ENCODE data around the gene CHP1.

CHP1 gene

GRCh38 chr15:41323611-41324010 lies 92.5 kb downstream of the CHP1 start:
- TF ChIP-seq, protein P1, sequence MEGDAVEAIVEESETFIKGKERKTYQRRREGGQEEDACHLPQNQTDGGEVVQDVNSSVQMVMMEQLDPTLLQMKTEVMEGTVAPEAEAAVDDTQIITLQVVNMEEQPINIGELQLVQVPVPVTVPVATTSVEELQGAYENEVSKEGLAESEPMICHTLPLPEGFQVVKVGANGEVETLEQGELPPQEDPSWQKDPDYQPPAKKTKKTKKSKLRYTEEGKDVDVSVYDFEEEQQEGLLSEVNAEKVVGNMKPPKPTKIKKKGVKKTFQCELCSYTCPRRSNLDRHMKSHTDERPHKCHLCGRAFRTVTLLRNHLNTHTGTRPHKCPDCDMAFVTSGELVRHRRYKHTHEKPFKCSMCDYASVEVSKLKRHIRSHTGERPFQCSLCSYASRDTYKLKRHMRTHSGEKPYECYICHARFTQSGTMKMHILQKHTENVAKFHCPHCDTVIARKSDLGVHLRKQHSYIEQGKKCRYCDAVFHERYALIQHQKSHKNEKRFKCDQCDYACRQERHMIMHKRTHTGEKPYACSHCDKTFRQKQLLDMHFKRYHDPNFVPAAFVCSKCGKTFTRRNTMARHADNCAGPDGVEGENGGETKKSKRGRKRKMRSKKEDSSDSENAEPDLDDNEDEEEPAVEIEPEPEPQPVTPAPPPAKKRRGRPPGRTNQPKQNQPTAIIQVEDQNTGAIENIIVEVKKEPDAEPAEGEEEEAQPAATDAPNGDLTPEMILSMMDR (conservative IDR thresholded peaks at IDR 0.05; ENCODE audit: low read depth, low read length), result no peak
- no peak for DNase-seq (ENCODE audit: low read depth)
- no peak overlapping the region for H3K4me3 ChIP-seq (ENCODE audit: low read depth, low read length)

GRCh38 chr15:41331281-41331680 lies 100.2 kb downstream of the CHP1 start:
- TF ChIP-seq, protein P1 (conservative IDR thresholded peaks at IDR 0.05; ENCODE audit: low read depth, low read length), result no peak
- DNase-seq (ENCODE audit: low read depth), result no peak

More at GRCh38 chr15:41331281-41331680, 100.2 kb downstream of the CHP1 start:
- no peak overlapping the region for H3K4me3 ChIP-seq (ENCODE audit: low read depth, low read length)
